ENCODE results near the gene REN. TPM values are rescaled to one million over a fixed set of nuclear protein-coding genes. Genes with fewer than 3 reads are reported as not detected.
A peak's percentile ranks its signal among the peaks of the same experiment; 100 is the strongest.

The REN gene
- total and polyA plus RNA-seq, 2 of the 13 experiments (the other 11 are each of a cell fraction or from before 2014, with no cell fraction given) = not detected

DNA sequence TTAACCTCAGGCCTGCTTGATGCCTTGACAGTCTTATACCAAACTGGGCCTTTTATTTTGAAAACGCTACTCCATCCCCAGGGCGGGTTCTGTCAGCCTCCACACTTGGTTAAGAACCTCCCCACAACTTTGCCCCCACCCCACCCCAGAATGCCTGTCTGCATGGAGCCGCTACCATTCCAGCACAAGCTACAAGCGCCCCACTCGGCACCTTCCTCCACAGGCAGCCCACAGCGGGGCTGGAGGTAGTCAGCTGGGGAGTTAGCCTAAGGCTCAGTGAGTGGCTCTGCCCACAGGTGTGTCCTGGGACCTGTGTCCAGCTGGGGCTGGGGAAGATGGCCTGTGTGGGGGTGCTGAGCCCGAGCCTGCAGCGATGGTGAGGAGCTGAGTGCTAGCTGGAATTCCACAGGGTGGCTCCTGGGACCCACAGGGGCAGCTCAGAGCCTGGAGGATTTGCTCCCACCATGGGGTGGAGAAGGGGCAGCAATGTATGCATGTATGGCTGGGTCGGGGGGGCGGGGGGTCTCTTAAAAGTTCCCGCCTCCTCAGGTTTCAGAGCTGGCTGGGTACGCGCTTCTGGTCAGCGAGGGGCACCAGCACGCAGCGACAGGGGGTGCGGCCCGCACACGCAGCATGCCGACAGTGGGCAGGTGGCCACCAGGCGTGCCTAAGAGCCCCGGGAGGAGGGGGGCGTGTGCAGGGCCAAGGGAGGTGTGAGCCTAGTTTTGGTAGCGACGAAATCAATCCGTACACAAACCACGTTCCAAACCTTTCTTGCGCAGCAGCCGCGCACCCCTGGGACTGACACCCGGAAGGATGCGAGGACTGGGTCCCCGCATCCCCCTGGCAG, 15.2 kb downstream of the REN start (continued):
- TF ChIP-seq ZFP90 (CRISPR knock-in tag; IDR thresholded peaks at IDR 0.05; ENCODE audit: borderline replicate concordance) (0 out of 2 replicates have a peak, but pooled peaks have one; percentile 24), ZFP1 (CRISPR knock-in tag; IDR thresholded peaks at IDR 0.05) (no peak), ZFP91 (CRISPR knock-in tag; IDR thresholded peaks at IDR 0.05; ENCODE audit: borderline replicate concordance) (no peak), TAF15 (IDR thresholded peaks at IDR 0.05; ENCODE audit: low read depth, low read length, poor library complexity, severe bottlenecking) (no peak), NR2F6 (IDR thresholded peaks at IDR 0.05) (no peak), NR2F6 (CRISPR knock-in tag; IDR thresholded peaks at IDR 0.05) (no peak), KMT2B (CRISPR knock-in tag; IDR thresholded peaks at IDR 0.05) (no peak), HDAC1 (CRISPR knock-in tag; IDR thresholded peaks at IDR 0.05) (0 out of 2 replicates have a peak, but pooled peaks have one; percentile 37), REL (CRISPR knock-in tag; conservative IDR thresholded peaks at IDR 0.05) (no peak), MAFG (CRISPR knock-in tag; IDR thresholded peaks at IDR 0.05) (no peak), IRF2 (CRISPR knock-in tag; IDR thresholded peaks at IDR 0.05) (no peak), ZNF543 (CRISPR knock-in tag; IDR thresholded peaks at IDR 0.05) (no peak), MTERF4 (CRISPR knock-in tag; IDR thresholded peaks at IDR 0.05) (no peak), NR0B2 (CRISPR knock-in tag; IDR thresholded peaks at IDR 0.05) (no peak), MTA1 (CRISPR knock-in tag; IDR thresholded peaks at IDR 0.05; ENCODE audit: borderline replicate concordance) (no peak), HNRNPL (IDR thresholded peaks at IDR 0.05; ENCODE audit: low read depth, low read length) (peak; percentile 74; the same call in 1 of the 2 replicates), ZNF383 (CRISPR knock-in tag; IDR thresholded peaks at IDR 0.05; ENCODE audit: borderline replicate concordance) (no peak), ZFP41 (CRISPR knock-in tag; IDR thresholded peaks at IDR 0.05; ENCODE audit: borderline replicate concordance) (no peak)
- TF ChIP-seq, protein P1, sequence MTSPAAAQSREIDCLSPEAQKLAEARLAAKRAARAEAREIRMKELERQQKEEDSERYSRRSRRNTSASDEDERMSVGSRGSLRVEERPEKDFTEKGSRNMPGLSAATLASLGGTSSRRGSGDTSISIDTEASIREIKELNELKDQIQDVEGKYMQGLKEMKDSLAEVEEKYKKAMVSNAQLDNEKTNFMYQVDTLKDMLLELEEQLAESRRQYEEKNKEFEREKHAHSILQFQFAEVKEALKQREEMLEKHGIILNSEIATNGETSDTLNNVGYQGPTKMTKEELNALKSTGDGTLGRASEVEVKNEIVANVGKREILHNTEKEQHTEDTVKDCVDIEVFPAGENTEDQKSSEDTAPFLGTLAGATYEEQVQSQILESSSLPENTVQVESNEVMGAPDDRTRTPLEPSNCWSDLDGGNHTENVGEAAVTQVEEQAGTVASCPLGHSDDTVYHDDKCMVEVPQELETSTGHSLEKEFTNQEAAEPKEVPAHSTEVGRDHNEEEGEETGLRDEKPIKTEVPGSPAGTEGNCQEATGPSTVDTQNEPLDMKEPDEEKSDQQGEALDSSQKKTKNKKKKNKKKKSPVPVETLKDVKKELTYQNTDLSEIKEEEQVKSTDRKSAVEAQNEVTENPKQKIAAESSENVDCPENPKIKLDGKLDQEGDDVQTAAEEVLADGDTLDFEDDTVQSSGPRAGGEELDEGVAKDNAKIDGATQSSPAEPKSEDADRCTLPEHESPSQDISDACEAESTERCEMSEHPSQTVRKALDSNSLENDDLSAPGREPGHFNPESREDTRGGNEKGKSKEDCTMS (CRISPR knock-in tag; conservative IDR thresholded peaks at IDR 0.05) = no peak
- TF ChIP-seq, protein P2, sequence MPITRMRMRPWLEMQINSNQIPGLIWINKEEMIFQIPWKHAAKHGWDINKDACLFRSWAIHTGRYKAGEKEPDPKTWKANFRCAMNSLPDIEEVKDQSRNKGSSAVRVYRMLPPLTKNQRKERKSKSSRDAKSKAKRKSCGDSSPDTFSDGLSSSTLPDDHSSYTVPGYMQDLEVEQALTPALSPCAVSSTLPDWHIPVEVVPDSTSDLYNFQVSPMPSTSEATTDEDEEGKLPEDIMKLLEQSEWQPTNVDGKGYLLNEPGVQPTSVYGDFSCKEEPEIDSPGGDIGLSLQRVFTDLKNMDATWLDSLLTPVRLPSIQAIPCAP (CRISPR knock-in tag; IDR thresholded peaks at IDR 0.05; ENCODE audit: low read depth) = no peak
- TF ChIP-seq, protein P3, sequence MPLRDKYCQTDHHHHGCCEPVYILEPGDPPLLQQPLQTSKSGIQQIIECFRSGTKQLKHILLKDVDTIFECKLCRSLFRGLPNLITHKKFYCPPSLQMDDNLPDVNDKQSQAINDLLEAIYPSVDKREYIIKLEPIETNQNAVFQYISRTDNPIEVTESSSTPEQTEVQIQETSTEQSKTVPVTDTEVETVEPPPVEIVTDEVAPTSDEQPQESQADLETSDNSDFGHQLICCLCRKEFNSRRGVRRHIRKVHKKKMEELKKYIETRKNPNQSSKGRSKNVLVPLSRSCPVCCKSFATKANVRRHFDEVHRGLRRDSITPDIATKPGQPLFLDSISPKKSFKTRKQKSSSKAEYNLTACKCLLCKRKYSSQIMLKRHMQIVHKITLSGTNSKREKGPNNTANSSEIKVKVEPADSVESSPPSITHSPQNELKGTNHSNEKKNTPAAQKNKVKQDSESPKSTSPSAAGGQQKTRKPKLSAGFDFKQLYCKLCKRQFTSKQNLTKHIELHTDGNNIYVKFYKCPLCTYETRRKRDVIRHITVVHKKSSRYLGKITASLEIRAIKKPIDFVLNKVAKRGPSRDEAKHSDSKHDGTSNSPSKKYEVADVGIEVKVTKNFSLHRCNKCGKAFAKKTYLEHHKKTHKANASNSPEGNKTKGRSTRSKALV (CRISPR knock-in tag; IDR thresholded peaks at IDR 0.05) = 0 out of 2 replicates have a peak, but pooled peaks have one; percentile 36

Measured in HepG2 (cell line).